Esophagus muscularis mucosa (tissue), 4 donors: Measurements from ENCODE around the gene ADGRB3.

Experiments
- EP300 ChIP-seq: sonication (generic); formaldehyde crosslinking; IDR thresholded peaks from one replicate; pipeline ENCODE4 v1.6.1; 2017; ENCODE audit warnings: antibody characterized with exemption
- POLR2A ChIP-seq: fragments of 450-650 bp; IDR thresholded peaks from one replicate; pipeline ENCODE4 v1.6.1; 2017; ENCODE audit warnings: antibody characterized with exemption, moderate library complexity, mild to moderate bottlenecking, low read depth
- POLR2AphosphoS5 ChIP-seq, 2 donors: sonication (generic); formaldehyde crosslinking; IDR thresholded peaks; one replicate each; pipeline ENCODE4 v1.6.1; 2017; ENCODE audit warnings: antibody characterized with exemption in 2 of 2
- TF ChIP-seq, protein P1 (sequence below), 3 experiments: fragments of 200-600 bp in 2 of 3; fragments of 450-650 bp in 1 of 3; sonication (generic) in 2 of 3; IDR thresholded peaks; one replicate each; pipeline ENCODE4 v1.5.1; 2017 to 2019; ENCODE audit warnings: antibody characterized with exemption in 3 of 3, mild to moderate bottlenecking in 2 of 3, moderate library complexity in 1 of 3

DNA sequence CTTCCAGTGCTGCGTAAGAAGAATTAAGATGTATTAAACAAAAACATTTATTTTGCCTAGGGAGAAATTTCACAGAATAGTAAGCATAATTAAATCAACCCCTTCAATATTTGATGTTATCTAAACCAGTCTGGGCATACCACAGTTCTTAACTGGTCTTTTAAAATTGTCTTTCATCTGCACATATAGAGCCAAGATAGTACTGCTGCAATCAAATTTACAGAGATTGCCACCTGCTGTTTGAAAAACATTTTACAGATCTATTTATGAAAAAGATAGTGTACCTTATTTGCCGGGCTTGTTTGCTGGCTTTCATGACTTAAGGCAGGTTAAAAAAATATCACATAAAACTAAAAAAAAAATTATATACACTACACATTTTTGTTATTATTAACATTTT lies 323.2 kb downstream of the ADGRB3 start:
- TF ChIP-seq, protein P1, sequence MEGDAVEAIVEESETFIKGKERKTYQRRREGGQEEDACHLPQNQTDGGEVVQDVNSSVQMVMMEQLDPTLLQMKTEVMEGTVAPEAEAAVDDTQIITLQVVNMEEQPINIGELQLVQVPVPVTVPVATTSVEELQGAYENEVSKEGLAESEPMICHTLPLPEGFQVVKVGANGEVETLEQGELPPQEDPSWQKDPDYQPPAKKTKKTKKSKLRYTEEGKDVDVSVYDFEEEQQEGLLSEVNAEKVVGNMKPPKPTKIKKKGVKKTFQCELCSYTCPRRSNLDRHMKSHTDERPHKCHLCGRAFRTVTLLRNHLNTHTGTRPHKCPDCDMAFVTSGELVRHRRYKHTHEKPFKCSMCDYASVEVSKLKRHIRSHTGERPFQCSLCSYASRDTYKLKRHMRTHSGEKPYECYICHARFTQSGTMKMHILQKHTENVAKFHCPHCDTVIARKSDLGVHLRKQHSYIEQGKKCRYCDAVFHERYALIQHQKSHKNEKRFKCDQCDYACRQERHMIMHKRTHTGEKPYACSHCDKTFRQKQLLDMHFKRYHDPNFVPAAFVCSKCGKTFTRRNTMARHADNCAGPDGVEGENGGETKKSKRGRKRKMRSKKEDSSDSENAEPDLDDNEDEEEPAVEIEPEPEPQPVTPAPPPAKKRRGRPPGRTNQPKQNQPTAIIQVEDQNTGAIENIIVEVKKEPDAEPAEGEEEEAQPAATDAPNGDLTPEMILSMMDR (IDR thresholded peaks at IDR 0.05) = no peak
- TF ChIP-seq POLR2AphosphoS5 (IDR thresholded peaks at IDR 0.05) = no peak
- TF ChIP-seq POLR2A = no peak
- no peak for TF ChIP-seq EP300
